Suppressor macrophage treated with lipopolysaccharide for 1 hour (primary cell): ENCODE results near the gene PLCH1.
"Not testable (repeated sequence)": the region's sequence is repeated elsewhere in the genome, so short reads cannot be mapped to it uniquely, and the experiment has no call there.

Experiments
- DNase-seq, 3 donors: peaks; one replicate each; pipeline ENCODE4 v3.0.0-alpha.2; 2020 to 2022

The PLCH1 gene

DNA sequence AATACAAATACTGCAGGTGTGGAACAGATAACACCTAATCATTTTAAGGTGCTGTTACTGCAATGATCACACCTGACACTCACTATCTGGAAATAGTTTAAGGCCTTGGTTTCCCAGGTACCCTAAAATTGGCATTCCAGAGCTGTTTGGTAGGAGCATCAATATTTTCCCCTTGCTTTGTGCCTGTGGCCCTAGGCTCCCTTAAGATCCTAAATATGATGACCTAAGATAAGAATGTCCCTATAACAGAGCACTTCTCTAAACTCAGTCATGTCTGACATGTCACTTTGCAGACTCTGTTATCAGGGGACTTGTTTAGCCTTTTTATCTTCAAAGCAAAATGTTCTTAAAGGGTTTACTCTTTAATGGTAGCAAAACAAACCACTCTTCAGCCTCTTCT is 335.5 kb downstream of the PLCH1 start:
- no peak for DNase-seq

DNA sequence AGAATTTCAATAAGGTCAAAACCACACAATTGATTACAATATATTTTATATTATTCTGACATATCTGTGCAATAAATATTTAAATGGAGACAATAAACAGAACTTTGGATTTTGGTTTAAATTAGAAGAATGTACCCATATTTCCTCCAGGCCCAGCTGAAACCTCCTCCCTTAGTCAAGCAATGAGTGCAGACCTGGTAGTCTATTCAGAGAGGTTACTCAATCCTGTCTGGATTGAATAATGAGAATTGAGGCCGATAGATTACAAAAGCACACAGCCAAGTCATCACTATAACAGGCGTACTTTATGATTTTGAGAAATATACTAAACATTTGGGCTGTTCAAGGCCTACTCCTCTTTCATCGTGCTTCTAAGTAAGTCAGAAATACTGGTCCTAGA is 336.9 kb downstream of the PLCH1 start:
- no peak for DNase-seq

DNA sequence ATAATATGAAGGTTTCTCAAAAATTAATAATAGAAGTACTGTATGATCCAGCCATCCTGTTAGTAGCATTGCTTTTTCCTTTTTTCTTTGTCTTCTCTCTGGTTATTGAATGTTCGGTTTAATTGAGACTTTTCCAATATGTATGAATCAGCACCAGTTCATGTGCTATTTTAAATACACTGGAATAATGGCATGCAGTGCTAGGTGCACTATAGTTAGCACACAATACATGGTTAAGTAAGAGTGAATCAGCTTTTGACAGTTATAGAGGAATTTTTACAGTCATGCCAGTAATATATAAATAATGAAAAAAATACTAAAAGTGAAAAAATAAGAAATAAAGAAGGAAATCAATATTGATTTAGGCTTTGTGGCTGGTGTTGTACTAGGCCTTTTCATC is 337.5 kb downstream of the PLCH1 start:
- DNase-seq = no peak

DNA sequence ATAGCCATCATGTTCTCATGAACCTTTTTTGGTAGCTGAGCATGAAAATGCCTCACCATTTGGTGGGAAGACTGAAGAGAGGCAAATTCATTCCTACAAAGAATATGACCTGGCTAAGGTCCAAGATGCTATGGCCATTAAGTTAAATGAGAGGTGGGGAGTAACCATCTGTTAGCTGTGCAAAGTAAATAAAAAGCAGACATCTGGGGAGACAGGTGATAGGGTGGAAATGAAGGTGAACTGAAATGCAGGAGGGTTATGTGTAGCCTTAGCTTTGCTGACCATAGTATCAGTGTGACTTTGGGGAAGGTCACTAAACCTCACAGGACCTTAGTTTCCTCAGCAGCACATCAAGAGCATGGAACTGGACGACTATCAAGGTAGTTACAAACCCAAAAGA is 340.4 kb downstream of the PLCH1 start:
- DNase-seq = no peak

DNA sequence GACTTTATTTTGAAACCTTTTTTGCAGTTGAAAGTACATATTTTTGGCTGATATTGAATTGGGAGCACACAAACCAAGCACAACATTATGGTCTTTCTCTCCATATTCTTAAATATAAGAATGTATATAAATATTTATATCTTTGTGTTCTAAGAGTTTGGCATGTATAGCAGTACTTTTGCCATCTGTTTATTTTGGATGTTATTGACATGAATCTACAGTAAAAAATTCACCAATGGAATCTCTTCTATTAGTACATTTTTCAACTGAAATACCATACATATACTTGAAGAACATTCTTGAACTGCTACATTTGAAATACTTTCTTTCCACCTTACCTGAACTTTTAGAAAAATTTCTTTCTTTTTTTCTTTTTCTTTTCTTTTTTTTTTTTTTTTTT is 342.2 kb downstream of the PLCH1 start:
- DNase-seq = no peak

DNA sequence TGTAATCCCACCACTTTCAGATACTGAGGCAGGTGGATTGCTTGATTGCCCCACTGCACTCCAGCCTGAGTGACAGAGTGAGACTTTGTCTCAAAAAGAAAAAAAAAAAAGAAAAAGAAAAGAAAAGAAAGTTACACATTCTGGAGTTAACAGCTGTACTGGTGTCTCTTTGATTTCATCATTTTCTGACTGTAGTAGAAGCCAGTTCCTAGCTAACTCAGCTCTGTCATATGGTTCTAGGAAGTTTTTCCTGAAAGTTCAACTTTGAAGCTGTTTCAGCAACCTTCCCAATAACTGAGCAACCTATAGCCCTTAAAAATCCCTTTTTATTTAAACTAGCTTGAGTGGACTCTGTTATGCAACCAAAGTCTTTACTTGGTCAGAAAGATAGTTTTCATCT is 346.8 kb downstream of the PLCH1 start:
- DNase-seq = no peak

DNA sequence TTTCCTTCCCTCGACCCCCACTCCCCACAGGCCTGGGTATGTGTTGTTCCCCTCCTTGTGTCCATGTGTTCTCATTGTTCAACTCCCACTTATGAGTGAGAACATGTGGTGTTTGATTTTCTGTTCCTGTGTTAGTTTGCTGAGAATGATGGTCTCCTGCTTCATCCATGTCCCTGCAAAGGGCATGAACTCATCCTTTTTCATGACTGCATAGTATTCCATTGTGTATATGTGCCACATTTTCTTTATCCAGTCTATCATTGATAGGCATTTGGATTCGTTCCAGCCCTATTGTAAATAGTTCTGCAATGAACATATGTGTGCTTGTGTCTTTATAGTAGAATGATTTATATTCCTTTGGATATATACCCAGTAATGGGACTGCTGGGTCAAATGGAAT is 350.0 kb downstream of the PLCH1 start:
- not testable (repeated sequence) for DNase-seq

DNA sequence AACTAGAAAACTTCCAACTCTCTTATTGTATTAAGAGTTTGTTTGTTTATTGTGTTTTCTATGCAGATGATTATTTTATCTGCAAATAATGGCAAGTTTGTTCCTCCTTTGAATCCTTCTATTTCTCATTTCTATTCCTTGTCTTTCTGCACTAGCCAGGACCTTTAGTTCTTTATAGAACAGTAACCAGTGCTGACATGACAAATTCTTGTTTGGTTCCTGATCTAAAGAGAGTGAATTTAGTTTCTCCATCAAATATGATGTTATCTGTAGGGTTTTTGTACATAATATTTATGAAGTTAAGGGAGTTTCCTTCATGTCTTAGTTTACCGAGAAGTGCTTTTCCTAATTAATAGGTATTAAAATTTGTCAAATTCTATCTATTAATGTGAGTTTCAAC is 350.6 kb downstream of the PLCH1 start:
- DNase-seq = no peak

DNA sequence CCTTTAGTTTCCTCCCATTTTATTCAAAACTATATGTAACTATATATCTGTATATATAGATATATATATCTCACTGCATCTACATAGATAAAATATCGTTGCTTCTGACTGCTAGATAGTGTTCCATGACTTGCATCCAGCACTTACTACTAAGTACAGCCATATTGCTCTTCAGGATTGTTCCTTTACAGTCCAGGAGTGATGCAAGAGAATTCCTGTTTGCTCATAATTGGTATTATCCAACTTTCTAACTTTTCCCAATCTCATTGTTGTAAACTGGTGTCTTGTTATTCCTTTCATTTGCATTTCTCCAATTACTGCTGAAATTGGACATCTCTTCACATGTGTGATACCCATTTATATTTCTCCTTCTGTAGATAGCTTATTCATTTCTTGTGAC is 351.6 kb downstream of the PLCH1 start:
- DNase-seq = no peak

DNA sequence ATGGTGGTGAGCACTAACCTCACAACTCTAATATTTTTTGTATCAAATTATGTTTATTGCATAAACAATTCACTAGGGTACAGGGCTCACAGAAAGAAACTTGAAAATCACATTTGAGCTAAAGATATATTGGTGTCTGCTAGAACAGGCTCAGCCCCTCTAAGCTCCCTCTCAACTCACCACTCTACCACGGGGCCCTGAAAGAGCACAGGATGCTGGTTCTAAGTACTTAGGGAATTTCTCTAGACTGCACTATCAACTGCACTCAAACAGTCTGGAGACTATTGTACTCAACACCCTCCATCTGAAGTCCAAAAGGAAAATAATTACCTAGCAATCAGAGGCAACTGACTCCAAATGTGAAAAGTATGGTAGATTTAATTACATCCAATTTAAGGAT is 352.7 kb downstream of the PLCH1 start:
- no peak for DNase-seq

DNA sequence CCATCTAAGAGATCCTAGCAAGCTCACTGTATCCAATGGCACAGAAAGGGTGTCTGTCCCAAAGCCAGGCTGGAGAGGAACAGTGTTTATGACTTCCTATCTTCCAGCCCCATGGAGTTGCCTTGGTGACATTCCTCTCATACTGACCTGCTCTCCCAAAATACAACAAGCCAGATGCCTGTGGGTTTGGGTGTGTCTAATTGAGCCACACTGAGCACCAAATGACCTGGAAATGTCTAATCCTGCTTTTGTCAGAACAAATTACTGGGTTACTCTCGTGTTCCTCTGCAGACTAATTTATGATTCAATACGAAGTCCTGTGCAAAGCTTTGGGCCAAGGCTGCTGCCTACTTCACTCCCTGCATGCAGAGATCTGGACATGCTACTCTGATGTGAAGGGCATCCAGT is 353.3 kb downstream of the PLCH1 start:
- no peak for DNase-seq

DNA sequence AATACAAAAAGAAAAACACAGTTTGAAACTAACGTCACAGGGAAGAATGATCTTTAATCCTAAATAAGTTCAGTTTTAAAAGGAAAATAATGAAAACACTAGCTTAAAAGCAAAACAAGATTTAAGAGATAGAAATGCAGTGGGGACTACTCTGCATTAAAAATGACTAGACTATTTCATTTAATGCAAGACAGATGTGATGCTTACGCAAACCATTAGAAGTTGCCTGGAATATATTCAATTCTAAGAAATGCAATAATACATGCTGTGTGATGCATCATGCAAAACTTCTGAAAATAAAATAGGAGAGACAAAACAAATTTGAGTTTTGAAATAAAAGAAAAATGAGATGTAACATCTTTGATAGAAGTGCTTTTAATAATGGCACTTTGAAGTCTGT is 353.8 kb downstream of the PLCH1 start:
- DNase-seq = no peak

DNA sequence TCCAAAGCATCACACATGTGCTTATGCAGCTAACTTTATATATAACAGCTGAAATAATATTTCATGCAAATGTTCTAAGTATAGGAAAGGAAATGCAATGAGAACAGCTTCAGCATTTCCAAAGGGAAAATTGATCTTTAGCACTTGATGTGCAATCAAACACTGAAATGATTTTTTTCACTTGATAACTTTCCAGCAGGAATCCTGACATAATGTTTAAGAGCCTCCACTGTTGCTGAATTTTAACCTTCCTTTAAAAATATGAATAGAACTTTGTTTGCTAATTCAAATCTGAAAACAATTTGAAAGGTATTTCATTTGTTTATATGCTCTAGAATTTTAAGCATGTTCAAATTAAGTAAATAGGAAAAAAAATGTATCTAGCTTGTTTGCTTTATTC is 354.5 kb downstream of the PLCH1 start:
- DNase-seq = no peak

DNA sequence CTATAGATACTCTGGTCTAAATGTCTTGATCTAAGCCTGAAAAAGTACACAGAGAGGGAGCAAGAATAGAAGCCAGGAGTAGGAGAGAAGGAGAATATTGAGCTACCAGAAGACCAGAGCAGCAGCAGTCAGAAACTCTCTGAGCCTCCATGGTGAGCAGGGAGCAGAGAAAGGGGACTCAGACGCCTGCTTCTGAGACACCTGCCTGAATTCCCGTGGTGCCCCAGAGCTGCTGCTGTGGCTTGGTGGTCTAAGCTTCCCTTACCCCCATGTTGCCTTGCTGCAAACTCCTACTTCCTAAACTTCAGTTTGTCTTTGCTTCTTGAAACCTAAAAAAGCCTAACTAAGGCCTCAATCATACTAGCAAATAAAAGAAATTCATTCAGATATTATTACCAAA is 356.5 kb downstream of the PLCH1 start:
- DNase-seq = no peak

DNA sequence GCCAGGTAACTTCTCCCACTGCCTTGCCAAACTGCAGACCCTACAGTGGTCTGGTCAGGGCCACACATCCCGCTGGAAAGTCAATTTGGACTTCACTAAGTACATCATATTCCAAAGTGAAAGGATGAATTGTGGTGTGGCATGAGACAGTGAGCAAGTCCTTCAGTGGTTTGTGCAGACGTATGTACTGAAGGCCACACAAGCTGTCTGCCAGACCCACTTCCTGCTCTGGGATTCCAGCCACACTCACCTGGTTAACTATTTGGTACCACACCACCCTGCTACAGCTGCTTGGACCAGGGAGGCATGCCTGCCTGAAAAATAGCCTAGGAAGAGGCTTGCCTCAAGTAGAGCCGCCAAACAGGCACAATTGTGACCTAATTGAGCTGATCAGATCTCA is 357.3 kb downstream of the PLCH1 start:
- no peak for DNase-seq

DNA sequence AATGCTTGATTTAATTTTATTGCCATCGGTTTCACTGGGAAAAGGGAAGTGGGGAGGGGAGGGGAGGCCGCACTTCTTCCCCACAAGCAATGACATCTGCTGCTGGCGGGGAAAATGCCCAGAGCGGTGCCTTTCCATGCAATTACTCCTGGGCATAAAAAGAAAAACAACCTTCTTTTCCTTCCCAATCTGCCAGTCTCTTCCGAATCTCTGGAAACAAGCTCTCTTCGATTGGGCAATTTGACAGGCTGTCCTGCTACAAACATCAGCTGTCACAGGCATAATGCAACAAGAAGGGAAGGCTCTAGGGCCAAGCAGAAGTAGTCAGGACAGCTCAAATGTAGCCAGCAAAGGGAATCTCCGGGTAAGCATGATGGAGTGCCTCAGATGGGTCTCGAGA is 358.0 kb downstream of the PLCH1 start:
- DNase-seq = peak in 2 of 3 donors; percentile 7 to 14

DNA sequence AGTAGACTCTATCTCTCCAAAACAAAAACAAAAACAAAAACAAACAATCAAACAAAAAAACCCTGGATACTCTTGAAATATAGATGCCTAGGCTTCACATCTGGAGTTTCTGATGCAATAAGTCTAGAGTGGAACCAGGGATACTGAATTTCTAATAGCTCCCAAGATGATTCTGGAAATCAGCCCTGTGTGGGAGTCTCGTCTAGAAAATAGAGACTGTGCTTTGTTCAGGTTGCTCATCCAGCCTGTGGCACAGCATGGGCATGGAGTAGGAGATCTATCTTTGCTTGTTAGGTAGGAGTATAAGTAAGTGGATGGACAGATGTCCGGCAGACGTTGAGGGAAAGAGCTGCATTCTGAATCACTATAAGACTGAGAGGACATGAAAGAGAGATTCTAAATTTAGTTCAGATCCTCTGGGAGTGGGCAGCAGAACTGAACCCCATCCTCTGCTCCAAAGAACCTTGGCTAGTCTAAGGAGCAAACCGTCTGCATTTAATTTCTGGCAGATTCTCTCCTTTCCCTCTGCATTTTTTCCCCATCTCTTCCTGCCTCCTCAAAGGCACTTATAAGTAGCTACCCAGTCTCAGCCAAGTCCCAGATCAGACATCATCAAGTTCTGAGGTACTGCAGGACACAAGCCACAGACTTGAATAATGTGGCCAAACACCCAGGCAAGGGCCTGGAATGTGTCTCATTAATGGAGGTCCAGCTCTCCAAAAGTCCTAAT is 358.8 kb downstream of the PLCH1 start:
- DNase-seq = no peak

DNA sequence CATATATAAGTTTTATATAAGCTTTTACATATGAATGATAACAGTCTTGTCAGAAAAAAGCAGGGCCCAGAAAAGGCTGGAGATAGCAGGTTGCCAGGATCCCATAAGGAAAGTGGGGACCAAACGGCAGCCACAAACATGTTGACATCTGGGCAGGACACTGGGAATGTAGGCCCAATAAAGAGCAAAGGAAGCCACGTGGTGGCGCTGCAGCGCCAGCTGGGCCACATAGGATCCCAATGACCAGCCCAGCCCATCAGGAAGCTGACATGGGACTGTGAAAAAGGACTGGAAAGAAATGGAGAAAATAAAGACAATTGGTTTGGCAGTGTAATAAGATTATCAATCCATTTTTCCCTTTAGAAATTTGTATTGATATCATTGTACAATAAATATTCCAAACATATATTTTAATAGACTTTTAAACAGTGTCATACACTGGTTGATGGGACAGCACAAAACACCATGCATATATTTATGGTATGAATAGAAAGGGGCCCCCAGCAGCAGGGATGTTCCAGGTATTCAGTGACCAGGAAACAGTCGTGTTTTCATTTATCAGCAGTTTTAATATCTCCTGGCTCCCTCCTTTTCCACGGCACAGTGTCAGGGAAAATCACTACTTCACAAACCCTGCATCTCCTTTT is 362.4 kb downstream of the PLCH1 start:
- DNase-seq = peak; percentile 57 to 72 (median 57)

DNA sequence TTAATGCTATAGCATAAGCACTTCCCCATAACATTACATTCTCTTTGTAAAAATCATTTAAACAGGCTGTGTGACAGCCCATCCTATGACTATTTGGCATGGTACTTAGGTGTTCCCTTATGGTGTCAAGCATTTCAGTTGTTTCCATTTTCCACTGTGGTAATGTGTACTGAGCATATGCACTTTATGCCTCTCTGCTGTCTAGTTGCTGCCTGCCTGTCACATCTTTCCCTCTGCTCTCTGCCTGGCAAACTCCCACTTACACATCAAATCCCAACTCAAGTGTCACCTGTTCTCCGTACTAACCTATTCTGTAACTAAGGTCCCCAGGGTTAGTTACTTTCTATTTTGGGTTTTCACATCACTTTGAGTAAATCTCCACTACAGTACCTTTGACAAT is 367.0 kb downstream of the PLCH1 start:
- DNase-seq = no peak

DNA sequence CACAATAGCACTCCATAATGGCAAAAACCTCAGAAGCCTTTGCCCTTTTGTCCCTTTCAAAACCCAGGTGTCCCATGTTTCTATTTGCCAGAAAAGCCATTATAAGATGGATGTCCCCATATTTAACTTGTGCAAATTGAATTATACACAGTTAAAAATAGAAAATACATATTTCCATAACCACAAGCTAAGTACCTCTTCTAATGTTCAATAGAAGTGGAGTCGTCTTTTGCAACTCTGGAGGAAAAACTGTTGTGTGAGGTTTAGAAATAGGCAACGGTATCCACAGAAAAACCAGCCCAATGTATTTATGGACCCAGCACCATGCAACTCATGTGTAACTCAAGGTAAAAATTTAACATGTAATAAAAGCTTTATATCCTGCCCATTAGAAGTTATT is 367.8 kb downstream of the PLCH1 start:
- no peak for DNase-seq

DNA sequence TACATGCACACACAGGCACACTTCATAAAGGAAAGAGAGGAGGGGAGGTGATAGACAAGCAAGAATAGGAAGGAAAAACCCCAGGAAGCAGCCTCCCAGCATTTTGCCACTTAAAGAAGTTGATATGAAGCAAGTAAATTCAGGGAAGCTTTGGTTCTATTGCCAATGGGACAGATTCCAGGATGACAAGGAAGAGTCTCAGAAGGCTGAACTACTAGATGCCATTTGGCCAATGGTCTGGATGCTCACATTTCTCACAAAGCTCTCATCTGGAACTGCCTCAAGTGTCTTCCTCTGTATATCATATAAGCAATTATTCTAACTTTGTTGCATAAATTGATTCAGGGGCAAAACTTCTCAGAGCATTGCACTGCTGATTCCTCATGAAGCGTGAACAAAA is 372.6 kb downstream of the PLCH1 start:
- no peak for DNase-seq

DNA sequence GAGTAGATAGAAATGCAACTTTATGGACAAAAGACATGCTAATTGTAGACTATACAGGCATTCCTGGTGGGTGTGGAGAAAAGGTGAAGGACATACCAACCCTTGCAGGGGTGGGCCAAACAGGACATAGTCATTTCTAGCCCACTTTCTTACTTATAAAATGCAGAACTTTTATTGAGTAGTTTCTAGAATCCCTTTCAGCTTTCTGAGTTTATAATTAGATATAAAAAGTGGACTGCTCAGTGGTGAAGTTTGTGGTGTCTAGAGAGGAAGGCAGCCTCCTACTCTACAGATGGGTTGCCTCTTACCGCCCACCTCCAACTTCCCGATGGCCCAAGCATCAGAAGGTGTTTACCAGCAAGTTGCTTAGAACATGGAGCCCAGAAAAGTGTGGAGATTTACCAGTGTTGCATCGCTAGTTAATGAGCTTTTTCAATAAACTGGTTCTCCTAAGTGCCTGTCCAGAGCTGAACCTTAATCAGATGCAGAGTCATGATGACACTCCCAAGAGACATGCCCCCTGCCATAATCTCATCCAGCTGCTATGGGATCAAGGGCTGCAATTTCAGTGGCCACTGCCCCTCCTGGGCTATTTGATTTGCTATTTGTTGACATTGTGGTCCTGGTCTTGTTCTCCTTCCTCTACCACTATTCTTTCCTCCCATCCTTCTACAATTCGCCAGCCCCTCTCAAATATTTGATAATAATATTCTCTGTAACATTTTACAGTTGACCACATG is 373.9 kb downstream of the PLCH1 start:
- DNase-seq = no peak

DNA sequence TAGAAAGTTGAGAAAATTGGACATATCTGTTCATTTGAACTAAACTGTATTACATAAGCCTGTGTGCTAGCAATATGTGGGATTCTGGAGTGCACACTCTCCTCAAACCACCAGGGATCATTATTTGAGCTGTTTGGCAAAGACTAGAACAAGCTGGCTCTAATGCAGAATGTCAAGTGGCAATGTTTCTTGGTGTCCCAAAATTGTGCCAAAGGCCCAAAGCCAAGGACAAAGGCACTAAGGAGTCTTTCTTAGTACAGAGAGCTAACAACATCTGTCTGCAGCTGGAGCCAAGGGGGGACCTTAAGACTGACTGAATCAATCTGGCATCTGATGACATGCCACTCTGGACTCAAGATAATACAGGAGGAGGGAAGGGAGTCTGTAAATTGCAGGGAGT is 374.7 kb downstream of the PLCH1 start:
- no peak for DNase-seq

DNA sequence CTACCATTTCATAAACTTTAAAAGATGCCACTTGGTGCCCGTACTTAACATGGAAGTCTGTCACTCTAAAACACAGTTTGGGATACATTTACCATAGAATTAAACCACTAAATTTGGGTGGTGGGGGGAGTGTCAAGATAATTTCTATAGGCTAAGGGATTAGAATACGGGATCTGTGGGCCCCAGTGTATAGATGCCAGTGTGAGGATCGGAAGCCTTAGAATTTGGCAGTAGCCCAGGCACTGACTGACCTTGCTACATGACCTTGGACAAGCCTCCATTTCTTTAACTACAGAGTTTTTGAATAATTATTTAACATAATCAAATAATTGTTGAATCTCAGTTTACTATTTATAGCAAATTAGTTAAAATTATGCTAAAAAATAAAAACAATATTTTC is 375.1 kb downstream of the PLCH1 start:
- no peak for DNase-seq
